H4 (cell line): ENCODE data around the gene DIP2B. TPM values are rescaled to one million over a fixed set of nuclear protein-coding genes. Genes with fewer than 3 reads are reported as not detected.

Experiments used
- total RNA-seq: library from RNA; depleted of rRNA; stranded (reverse); fragments of >200 nt; shearing (Covaris generic); gene quantifications from 2 replicates; pipeline ENCODE4 v1.2.3, GENCODE V29; 2014; rRNA removed

DIP2B gene
- total RNA-seq, 1 experiment from 2014 or later = 13.2 TPM

Other genes with a start within 250 kb of the DIP2B start
- gene LIMA1, start 221.5 kb upstream of the DIP2B start, total RNA-seq = 97.1 and 109 TPM in 2 replicates
- gene FAM186A, start 108.4 kb upstream of the DIP2B start, total RNA-seq = not detected in 2 replicates
- 22.6 and 23.8 TPM in 2 replicates for gene LARP4, start 104.1 kb upstream of the DIP2B start, total RNA-seq